GM19463 (cell line): Measurements from ENCODE around the gene OXER1.

Experiments
- ATAC-seq: cut with Tn5 transposase; IDR thresholded peaks from one replicate; pipeline ENCODE4 v1.9.1; 2021; ENCODE audit warnings: mild to moderate bottlenecking, moderate library complexity; ENCODE audit not compliant: unreplicated experiment

Gene OXER1

GRCh38 chr2:42770288-42771131 is 6.6 kb upstream of the OXER1 start:
- ATAC-seq: no peak

- ATAC-seq: no peak
Measured at GRCh38 chr2:42769583-42770287, 5.8 kb upstream of the OXER1 start.

- no peak for ATAC-seq
Measured at GRCh38 chr2:42768706-42769256, 4.8 kb upstream of the OXER1 start.

- no peak for ATAC-seq
Measured at GRCh38 chr2:42767899-42768705, 4.2 kb upstream of the OXER1 start.

- no peak for ATAC-seq
Measured at GRCh38 chr2:42767080-42767898, 3.4 kb upstream of the OXER1 start.

- no peak for ATAC-seq
Measured at GRCh38 chr2:42765686-42766085, 1.8 kb upstream of the OXER1 start.

GRCh38 chr2:42764901-42765300 is 966 bp upstream of the OXER1 start:
- no peak for ATAC-seq

- ATAC-seq: no peak
Measured at GRCh38 chr2:42762823-42763804, 821 bp downstream of the OXER1 start.

GRCh38 chr2:42762155-42762554 is 1.8 kb downstream of the OXER1 start:
- ATAC-seq: no peak

- no peak for ATAC-seq
Measured at GRCh38 chr2:42761554-42761953, 2.4 kb downstream of the OXER1 start.

GRCh38 chr2:42758751-42759150 is 5.2 kb downstream of the OXER1 start:
- no peak for ATAC-seq

- no peak for ATAC-seq
Measured at GRCh38 chr2:42757981-42758740, 5.8 kb downstream of the OXER1 start.

- ATAC-seq: no peak
Measured at GRCh38 chr2:42756966-42757513, 6.9 kb downstream of the OXER1 start.

GRCh38 chr2:42756150-42756775 is 7.7 kb downstream of the OXER1 start:
- no peak for ATAC-seq

GRCh38 chr2:42755191-42755880 is 8.6 kb downstream of the OXER1 start:
- ATAC-seq: no peak

- no peak for ATAC-seq
Measured at GRCh38 chr2:42754776-42755140, 9.2 kb downstream of the OXER1 start.
